ENCODE data around the gene LTA. TPM values are rescaled to one million over a fixed set of nuclear protein-coding genes. Genes with fewer than 3 reads are reported as not detected.
A peak's percentile ranks its signal among the peaks of the same experiment; 100 is the strongest.

The LTA gene
- total and polyA plus RNA-seq, 4 donors, result 0.05 TPM; not detected in 3

GRCh38 chr6:31619805-31620585, 47.9 kb downstream of the LTA start:
- Histone ChIP-seq H3K4me1 (ENCODE audit: control insufficient read depth in 4 of 4, insufficient read depth in 4 of 4, low read length in 3 of 4) (peaks cover 7 to 19% (median 10%) of the 10 kb centered on the region in 4 donors), H3K36me3 (ENCODE audit: control insufficient read depth in 4 of 4, insufficient read depth in 3 of 4, low read depth in 1 of 4, low read length in 3 of 4) (peaks cover under 1 to 16% (median 12%) of the 10 kb centered on the region in 4 donors), H3K4me3 (ENCODE audit: low read depth in 1 of 3, low read length in 3 of 3) (peak overlapping the region; percentile 59 to 76 (median 71)), H3K9ac (ENCODE audit: low read depth in 1 of 2, low read length in 2 of 2) (peak overlapping the region; percentile 0 to 42), H3K9me3 (ENCODE audit: control insufficient read depth in 4 of 4, low read length in 3 of 4) (no peaks in the 10 kb centered on the region), H3K27me3 (ENCODE audit: control insufficient read depth in 4 of 4, insufficient read depth in 4 of 4, low read length in 3 of 4) (no peaks in the 10 kb centered on the region), H3K27ac (ENCODE audit: low read depth in 1 of 2, low read length in 2 of 2) (peak overlapping the region; percentile 93 to 96)
- TF ChIP-seq, protein P1, sequence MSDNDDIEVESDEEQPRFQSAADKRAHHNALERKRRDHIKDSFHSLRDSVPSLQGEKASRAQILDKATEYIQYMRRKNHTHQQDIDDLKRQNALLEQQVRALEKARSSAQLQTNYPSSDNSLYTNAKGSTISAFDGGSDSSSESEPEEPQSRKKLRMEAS (IDR thresholded peaks at IDR 0.05), result peak; percentile 85
- peak; percentile 65 for TF ChIP-seq TAF1 (conservative IDR thresholded peaks at IDR 0.05)
- peak; percentile 43 for TF ChIP-seq NR2F2 (IDR thresholded peaks at IDR 0.05)
- peak; percentile 98 to 99 for TF ChIP-seq EGR1 (IDR thresholded peaks at IDR 0.05; ENCODE audit: low read depth in 2 of 2)
- no peak for TF ChIP-seq HNF4G (IDR thresholded peaks at IDR 0.05)
- TF ChIP-seq JUND (IDR thresholded peaks at IDR 0.05), result peak in 1 of 2 donors; percentile 55
- peak; percentile 14 to 69 for TF ChIP-seq GABPA (IDR thresholded peaks at IDR 0.05 in 1 of 2, conservative IDR thresholded peaks at IDR 0.05 in 1 of 2)
- TF ChIP-seq RAD21 (IDR thresholded peaks at IDR 0.05), result no peak
- peak; percentile 34 to 42 for TF ChIP-seq RXRA (IDR thresholded peaks at IDR 0.05)
- TF ChIP-seq, protein P2, sequence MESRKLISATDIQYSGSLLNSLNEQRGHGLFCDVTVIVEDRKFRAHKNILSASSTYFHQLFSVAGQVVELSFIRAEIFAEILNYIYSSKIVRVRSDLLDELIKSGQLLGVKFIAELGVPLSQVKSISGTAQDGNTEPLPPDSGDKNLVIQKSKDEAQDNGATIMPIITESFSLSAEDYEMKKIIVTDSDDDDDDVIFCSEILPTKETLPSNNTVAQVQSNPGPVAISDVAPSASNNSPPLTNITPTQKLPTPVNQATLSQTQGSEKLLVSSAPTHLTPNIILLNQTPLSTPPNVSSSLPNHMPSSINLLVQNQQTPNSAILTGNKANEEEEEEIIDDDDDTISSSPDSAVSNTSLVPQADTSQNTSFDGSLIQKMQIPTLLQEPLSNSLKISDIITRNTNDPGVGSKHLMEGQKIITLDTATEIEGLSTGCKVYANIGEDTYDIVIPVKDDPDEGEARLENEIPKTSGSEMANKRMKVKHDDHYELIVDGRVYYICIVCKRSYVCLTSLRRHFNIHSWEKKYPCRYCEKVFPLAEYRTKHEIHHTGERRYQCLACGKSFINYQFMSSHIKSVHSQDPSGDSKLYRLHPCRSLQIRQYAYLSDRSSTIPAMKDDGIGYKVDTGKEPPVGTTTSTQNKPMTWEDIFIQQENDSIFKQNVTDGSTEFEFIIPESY (IDR thresholded peaks at IDR 0.05), result peak; percentile 90
- peak; percentile 93 for TF ChIP-seq SP1 (IDR thresholded peaks at IDR 0.05)
- TF ChIP-seq HNF4A (conservative IDR thresholded peaks at IDR 0.05), result peak; percentile 1 to 26
- TF ChIP-seq, protein P3, sequence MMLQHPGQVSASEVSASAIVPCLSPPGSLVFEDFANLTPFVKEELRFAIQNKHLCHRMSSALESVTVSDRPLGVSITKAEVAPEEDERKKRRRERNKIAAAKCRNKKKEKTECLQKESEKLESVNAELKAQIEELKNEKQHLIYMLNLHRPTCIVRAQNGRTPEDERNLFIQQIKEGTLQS (IDR thresholded peaks at IDR 0.05), result peak; percentile 22
- peak; percentile 90 for TF ChIP-seq YY1 (IDR thresholded peaks at IDR 0.05)
- TF ChIP-seq, protein P4, sequence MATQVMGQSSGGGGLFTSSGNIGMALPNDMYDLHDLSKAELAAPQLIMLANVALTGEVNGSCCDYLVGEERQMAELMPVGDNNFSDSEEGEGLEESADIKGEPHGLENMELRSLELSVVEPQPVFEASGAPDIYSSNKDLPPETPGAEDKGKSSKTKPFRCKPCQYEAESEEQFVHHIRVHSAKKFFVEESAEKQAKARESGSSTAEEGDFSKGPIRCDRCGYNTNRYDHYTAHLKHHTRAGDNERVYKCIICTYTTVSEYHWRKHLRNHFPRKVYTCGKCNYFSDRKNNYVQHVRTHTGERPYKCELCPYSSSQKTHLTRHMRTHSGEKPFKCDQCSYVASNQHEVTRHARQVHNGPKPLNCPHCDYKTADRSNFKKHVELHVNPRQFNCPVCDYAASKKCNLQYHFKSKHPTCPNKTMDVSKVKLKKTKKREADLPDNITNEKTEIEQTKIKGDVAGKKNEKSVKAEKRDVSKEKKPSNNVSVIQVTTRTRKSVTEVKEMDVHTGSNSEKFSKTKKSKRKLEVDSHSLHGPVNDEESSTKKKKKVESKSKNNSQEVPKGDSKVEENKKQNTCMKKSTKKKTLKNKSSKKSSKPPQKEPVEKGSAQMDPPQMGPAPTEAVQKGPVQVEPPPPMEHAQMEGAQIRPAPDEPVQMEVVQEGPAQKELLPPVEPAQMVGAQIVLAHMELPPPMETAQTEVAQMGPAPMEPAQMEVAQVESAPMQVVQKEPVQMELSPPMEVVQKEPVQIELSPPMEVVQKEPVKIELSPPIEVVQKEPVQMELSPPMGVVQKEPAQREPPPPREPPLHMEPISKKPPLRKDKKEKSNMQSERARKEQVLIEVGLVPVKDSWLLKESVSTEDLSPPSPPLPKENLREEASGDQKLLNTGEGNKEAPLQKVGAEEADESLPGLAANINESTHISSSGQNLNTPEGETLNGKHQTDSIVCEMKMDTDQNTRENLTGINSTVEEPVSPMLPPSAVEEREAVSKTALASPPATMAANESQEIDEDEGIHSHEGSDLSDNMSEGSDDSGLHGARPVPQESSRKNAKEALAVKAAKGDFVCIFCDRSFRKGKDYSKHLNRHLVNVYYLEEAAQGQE (IDR thresholded peaks at IDR 0.05), result peak; percentile 86
- TF ChIP-seq FOXA2 (IDR thresholded peaks at IDR 0.05), result no peak
- TF ChIP-seq FOXA1 (IDR thresholded peaks at IDR 0.05), result no peak
- TF ChIP-seq CTCF (IDR thresholded peaks at IDR 0.05; ENCODE audit: low read depth, low read length, missing input control), result no peak
- peak; percentile 95 for DNase-seq (ENCODE audit: low spot score)
- under 1% methylated on average over 50 of the region's 50 CpGs for WGBS

Measured in liver (tissue), 9 donors.